GM19467 (cell line): ENCODE measurements around the gene COL27A1.

Source experiments
- ATAC-seq: cut with Tn5 transposase; IDR thresholded peaks from one replicate; pipeline ENCODE4 v1.9.1; 2021; ENCODE audit warnings: mild to moderate bottlenecking, moderate library complexity; ENCODE audit not compliant: unreplicated experiment

COL27A1 gene

DNA sequence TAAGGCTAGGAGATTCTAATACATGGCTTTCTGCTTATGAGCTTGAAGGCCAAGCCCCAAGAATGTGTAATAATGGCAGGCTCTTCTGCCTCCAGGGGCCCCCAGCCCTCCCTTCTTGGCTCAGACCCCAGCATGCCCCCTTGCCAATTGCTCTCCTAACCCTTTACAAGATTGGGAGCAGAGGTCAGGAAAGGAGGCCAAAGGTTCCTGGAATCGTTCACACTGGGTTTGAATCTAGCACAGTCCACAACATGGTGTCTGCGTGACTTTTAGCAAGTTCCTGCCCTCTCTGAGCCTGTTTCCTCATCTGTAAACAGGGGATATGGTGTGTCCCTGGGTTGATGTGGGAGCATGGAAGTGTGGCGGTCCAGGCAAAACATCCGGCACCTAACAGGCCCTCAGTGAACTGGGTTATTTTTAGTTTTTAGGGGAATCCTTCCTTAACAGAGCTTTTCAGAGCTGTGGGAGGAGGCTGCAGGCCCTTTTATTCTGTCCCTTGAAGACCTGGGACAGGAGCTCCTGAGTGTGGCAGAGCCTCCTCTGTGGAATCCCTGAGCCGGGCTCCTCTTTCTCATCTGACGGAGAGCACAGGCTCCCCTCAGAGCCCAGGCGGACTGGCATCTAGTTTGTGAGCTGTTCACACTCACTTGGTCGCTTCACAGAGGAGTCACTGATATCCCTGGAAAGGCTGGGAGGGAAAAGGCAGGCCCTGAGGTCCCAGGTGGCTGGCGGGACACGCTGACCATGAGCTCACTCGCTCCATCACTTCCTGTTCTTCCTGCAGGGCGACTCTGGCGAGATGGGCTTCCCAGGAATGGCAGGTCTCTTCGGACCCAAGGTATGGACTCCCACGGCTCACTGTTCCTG lies 144.2 kb downstream of the COL27A1 start:
- ATAC-seq = no peak

DNA sequence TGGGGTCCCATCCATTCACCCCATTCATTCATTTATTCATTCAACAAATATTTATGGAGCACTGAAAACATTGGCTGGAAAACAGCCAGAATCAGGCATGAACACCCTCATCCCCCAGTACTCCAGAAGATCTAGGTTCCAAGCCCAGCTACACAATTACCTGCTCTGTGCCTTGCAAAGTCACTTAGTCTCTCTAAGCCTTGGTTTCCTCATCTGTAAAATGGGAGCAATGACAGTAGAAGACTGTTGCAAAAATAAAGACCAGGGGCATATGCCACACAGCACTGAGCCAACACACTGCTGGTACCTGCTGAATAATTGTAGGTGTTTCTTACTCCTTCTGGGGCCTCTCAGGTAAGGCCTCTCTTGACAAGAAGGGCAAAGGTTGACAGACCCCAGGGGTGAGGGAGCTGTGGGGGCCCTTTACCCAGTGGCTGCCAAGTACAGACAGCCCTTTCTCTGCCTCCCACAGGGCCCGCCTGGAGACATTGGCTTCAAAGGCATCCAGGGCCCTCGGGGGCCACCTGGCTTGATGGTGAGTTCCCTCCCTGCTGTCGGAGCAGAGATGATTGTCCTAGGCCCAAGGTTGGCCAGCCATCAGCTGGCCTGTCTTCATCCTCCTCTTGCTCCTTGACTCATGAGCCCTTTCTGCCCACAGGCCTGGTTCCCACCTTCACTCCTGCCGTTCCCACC lies 145.0 kb downstream of the COL27A1 start:
- no peak for ATAC-seq

DNA sequence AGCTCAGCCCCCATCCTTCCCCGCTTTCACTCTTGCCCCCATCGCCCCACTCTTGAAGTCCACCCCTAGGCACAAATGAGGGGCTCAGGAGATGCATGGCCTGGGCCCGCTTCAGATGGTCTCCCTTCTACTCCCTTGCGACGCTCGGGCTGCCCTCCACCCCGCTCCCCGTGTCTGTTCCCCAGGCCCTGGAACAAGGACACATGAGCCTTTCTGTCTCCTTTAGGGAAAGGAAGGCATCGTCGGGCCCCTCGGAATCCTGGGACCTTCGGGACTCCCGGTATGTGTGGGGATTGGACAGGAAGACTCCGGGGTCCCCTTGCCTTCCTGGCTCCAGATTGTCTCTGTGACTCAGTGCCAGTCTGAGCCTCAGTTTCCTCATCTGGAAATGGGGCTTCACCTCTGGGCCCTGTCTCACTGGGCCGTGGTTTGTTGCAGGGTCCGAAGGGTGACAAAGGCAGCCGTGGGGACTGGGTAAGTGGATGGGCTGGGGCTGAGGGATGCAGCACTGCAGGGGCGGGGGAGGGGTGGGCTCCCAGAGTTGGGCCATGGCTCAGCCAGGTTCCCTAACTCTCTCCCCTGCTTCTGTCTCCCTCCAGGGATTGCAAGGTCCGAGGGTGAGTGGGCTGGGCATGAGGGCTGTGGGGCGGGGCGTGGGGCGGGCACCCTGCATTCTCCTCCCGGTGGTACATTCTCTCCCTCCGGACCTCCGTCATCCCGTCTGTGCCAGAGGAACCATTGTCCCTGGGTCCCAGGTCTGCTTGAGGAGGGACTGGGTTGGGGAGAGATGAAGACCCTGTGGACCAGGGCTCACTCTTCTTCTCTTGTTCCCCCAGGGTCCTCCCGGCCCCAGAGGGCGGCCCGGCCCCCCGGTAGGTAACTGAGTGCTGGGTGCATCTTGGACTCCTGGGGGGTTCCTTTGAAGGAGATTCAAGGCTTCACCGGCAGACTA lies 145.8 kb downstream of the COL27A1 start:
- ATAC-seq = no peak

DNA sequence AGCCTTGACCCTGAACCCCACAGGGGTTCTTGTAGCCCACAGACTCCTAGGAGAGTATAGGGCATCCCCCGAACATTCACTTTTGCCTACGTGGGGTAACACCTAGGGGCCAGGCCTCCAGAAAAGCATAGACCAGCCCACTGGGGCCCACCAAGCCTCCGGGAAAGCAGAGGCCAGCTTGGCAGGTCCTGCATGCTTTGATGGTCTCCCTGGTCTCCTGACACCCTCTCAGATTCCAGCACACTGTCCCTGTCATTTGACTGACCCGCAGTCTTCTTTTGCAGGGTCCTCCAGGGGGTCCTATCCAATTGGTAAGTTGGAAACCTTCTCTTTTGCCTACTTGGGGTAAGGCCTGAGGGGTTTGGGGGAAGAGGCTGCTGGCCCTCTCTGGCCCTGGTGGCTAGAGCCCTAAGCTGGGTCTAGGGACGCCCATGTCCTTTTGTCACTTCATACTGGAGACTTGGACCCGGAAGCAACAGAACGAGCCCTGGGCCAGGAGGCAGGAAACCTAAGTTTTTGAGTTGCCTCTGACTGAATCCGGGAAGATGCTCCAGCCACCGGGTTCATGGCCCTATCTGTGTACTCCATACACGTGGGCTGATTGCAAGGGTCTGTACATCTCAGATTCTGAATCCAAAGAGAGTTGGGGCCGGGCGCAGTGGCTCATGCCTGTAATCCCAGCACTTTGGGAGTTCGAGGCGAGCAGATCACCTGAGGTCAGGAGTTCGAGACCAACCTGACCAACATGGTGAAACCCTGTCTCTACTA lies 146.6 kb downstream of the COL27A1 start:
- ATAC-seq = no peak

DNA sequence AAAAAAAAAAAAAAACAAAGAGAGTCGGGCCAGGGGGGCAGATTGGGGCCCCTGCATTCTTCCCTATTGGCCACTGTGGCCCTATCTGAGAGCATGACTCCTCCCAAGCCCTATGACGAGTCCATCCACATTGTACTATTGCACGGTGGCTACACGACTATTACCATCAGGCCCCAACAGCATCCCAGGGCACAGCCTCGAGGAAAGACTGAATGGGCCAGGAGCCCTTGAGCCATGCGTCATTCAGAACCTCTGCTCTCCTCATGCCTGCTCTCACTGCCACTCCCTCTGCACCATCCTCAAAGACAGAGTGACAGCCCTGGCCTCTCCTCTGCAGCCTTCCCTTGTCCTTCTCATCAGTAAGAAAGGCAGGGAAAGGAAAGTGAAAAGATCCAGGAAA lies 147.4 kb downstream of the COL27A1 start:
- no peak for ATAC-seq

DNA sequence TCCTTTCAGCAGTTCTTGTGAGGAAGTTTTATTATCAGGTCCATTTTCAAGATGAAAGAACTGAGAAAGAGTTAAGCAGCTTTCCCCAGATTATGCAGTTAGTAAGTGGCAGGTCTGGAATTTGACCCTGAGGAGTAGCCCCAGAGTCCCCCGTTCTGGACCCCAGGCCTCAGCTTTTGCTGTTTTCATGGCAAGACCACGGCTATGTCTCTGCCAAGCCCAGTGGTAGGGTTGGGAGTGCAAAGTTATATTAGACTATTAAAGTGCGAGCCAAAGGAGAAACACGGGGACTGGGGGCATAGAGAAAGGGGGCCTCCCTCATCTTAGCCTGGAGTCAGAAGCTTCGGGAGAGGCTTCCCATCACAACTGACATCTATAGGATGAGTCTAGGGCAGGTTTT lies 148.2 kb downstream of the COL27A1 start:
- ATAC-seq = no peak

DNA sequence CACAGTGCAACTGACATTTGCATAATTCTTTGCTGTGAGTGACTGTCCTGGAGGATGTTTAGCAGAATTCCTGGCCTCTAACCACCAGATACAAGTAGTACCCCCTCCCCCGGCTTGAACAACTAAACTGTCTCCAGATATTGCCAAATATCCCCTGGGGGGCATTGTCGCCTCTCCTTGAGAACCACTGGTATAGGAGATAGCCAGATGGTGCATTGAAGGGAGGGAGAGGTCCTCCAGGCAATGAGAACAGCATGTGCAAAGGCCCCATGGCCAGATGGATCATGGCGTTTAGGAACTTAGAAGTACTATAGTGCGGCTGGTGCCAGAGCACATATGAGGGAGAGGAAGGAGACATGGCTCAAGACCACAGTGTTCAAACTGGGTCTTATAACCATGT lies 148.6 kb downstream of the COL27A1 start:
- no peak for ATAC-seq

DNA sequence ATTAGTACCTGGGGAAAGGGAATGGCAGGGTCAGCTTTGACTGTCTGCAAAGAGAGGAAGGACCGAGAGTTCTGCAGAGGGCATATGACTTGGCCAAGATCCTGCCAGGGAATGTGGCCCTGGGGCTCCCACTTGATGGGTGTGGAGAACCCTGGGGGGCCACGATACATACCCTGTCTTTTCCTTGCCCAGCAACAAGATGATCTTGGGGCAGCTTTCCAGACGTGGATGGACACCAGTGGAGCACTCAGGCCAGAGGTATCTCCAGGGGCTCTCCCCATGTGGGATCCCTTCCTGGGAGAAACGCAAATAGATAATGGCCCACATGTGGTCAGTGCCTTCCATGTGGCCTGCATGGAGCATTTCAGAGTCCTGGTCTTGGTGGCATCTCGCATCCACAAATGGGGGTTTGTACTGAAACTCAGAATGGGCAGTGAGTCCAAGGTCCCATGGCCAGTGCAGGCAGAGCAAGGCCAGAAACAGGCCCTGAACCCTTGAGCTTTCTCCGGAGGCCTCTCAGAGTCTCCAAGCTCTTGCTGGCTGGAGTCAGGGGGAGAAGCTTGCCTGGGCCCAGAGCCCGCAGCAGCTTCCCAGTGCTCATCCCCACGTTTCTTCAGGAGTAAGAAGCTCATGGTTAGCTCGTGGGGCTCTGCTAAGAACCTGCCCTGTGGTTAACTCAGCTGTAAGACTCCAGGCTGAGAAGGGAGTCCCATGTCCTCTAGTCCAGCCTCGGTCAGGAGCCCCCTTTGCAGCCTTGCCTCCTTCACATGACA lies 149.3 kb downstream of the COL27A1 start:
- no peak for ATAC-seq

DNA sequence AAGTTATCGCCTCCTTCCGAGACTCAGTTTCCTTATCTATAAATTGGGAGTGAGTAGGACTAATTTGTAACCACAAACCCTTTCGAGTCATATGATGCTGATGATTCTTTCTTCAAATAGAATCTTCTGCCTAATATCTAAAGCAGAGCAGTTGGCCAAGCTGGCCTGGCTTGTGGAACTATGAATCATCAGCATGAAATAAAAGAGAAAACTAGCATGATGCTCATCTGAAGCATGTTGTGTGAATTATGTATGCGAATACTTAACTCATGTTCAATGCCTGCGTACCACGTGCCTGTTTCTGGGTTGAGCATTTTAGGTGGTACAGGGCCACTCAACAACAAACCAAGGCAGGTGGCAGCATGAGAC lies 152.5 kb downstream of the COL27A1 start:
- ATAC-seq = no peak

DNA sequence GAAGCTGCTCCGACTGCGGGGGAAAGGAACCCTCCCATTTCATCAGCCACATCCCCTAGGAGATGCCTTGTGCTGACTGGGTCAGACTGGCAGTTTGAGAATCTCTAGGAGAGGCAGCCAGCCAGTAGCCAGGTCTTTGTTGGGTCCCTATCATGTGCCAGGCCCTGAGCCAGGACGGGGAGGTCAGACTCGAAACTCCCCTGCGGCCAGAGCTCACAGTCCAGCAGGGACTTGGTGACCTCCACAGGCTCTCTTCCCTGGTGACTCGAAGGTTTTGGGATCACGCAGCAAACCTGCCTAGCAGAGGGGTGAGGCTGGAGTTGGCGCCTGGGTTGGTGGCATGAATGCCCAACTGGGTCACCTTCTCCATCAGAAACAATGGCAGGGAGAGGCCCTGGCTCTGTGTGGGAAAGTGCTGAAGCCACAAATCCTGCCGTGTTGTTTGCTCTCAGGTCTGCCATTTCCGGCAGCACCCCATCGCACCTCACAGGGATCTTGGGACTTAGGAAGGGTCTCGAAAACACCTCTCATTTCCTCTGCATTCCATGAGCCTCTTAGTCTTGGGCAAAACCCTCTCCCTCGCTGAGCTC lies 153.1 kb downstream of the COL27A1 start:
- ATAC-seq = no peak

DNA sequence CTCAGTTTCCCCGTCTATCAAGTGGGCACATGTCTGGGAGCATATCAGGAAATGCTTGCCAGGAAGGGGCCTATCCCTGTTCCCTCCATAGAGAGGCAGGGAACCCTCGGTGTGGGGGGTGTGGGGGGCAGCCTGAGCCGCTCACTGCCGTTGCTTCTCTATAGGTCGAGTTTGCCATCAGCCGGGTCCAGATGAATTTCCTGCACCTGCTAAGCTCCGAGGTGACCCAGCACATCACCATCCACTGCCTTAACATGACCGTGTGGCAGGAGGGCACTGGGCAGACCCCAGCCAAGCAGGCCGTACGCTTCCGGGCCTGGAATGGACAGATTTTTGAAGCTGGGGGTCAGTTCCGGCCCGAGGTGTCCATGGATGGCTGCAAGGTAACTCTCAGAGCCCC lies 153.8 kb downstream of the COL27A1 start:
- no peak for ATAC-seq

DNA sequence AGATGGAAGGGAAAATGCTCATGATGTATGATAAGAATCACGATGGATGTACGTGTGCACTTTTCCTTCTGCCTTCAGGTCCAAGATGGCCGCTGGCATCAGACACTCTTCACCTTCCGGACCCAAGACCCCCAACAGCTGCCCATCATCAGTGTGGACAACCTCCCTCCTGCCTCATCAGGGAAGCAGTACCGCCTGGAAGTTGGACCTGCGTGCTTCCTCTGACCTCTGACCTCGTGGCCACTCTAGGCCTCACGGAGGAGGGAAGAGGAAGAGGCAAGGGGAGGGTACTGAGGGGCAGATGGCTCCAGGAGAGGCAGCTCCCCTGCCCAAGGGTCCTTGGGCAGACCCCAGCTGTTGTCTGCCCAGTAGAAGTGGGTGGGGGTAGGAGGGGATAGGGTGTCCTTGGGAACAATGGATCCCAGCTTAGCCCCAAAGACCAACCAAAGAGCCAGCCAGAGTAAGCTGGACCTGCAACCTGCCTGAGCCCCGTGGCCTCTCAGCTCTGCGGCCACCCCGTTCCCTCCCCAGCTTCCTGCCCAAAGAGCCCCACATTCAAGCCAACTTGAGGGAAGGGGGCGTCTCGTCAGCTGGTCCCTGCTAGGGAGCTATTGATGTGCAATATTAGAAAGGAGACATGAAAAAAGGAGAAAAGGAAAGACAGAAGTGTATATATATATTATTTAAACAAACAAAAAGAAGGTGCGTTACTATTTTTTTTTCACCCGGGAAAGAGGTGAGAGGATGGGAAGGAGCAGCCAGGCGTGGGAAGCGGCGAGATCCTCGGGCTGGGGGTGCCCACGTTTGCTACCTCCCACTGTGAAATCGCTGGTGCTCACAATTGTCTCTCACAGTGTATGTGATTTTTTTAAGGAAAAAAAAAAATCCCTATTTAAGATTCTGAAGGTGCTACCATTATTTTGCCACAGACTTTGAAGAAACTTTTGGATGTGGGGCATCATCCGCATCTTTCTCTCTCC lies 155.4 kb downstream of the COL27A1 start:
- no peak for ATAC-seq

DNA sequence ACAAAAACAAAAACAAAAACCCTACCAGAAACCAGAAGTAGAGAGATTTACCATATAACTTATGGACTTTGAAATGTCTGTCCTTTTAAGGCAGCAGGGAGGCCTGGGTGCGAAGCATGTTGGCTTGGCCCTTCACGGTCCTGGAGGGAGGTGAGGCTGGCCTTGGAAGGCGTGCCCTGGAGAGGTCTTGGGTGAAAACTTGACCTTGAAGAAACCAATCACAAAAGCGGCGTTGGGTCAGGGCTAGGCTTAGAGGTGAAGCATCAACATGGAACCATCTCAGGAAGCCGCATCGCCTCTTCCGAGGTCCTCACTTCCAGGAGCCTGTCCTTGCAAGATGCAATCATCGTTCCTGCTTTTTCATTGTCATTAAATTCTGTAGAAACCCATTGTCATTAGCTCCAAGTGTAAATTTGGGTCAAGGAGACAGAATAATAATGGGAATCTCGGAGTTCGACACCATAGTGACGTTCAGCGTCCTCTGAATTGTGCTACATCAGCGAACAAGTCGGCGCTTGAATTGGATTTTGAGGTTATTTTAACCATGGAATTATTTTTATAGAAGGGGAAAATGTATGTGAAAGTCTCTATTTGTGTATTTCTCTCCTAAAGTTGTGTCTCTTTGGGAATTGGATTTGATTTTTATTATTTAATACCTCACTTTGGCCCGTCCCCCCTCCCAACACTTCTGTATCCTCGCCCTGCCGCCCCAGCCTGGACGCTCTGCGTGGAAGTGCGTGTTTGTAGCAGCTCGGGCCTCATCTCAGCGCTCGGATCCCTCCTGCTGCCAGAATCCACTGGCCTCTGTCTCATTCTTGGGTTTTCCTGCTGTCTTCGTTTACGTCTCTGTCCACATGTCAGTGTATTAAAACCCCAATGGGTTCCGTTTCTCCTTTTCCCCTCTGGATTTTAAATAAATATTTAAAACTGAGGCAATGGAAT lies 156.5 kb downstream of the COL27A1 start:
- ATAC-seq = no peak

DNA sequence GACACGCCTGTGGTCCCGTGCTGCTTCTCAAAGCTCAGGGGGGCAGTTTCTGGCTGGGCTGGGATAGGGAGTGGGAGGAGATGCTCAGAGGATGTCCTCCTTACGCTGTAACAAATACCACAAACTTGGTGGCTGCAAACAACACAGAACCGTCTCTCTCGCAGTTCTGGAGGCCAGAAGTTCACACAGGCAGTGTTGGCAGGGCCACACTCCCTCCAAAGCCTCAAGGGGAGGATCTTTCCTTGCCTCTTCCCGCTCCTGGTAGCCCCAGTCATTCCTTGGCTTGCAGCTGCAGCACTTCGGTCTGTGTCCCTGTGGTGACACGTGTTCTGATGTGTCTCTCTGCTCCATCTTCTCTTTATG lies 157.2 kb downstream of the COL27A1 start:
- ATAC-seq = no peak

DNA sequence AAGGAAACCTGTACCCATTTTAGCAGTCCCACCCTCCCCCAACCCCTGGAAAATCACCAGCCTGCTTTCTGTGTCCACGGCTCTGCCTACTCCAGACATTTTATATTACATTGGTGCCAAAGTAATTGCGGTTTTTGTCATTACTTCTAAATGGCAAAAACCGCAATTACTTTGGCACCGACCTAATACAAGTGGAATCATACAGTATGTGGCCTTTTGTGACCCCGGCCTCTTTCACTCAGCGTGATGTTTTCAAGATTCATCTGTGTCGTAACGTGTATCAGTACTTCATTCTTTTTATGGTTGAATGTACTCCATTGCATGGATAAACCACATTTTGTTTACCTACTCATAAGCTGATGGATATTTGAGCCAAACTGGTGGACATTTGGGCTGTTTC lies 157.8 kb downstream of the COL27A1 start:
- no peak for ATAC-seq

DNA sequence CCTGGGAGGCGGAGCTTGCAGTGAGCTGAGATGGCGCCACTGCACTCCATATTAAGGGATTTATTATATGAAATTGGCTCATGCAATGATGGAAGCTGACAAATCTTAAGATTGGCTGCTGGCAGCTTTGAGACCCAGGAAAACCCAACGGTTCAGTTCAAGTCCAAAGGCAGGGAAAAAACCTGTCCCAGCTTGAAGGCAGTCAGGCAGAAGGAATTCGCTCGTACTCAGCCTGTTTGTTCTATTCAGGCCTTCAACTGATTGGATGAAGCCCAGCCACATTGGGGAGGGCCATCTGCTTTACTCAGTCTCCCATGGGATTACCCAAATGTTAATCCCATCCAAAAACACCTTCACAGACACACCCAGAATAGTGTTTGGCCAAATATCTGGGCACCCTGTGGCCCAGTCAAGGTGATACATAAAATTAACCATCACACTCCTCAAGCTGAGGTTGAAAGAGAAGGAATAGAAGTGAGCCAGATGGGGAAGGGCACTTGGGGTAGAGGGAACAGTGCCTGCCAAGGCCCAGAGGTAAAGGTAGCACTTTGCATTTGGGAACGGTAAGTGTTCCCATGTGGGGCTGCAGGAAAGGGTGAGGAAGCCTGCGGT lies 159.0 kb downstream of the COL27A1 start:
- ATAC-seq = no peak
